ENCODE measurements around the gene SIX1. TPM values are rescaled to one million over a fixed set of nuclear protein-coding genes. Genes with fewer than 3 reads are reported as not detected.

The SIX1 gene
- polyA plus RNA-seq, 2 of the 4 experiments (the other 2 are of a cell fraction) = 4.4 to 7.2 TPM

GRCh38 chr14:60641742-60642269, 7.5 kb downstream of the SIX1 start:
- Histone ChIP-seq H3K4me2 (no peak overlapping the region), H3K4me3 (no peak overlapping the region), H3K9me3 (no peaks in the 10 kb centered on the region), H3K4me1 (peaks cover 8% of the 10 kb centered on the region; the same call in 1 of the 3 replicates), H3K27ac (no peak overlapping the region)
- TF ChIP-seq ESRRA (IDR thresholded peaks at IDR 0.05; ENCODE audit: borderline replicate concordance, low read length) = no peak
- no peak for TF ChIP-seq TP53 (CRISPR knock-in tag; IDR thresholded peaks at IDR 0.05)
- no peak for TF ChIP-seq CBX2 (IDR thresholded peaks at IDR 0.05; ENCODE audit: borderline replicate concordance, low read depth)
- no peak for TF ChIP-seq EHF (CRISPR knock-in tag; IDR thresholded peaks at IDR 0.05)
- TF ChIP-seq RARB (CRISPR knock-in tag; IDR thresholded peaks at IDR 0.05) = no peak
- TF ChIP-seq CTCF (IDR thresholded peaks at IDR 0.05) = no peak
- TF ChIP-seq NFE2L2 (conservative IDR thresholded peaks at IDR 0.05; ENCODE audit: low read length) = no peak
- TF ChIP-seq ATOH8 (CRISPR knock-in tag; IDR thresholded peaks at IDR 0.05; ENCODE audit: low read depth) = no peak
- TF ChIP-seq KDM5A (IDR thresholded peaks at IDR 0.05) = no peak
- no peak for TF ChIP-seq REST (IDR thresholded peaks at IDR 0.05)
- TF ChIP-seq SMC3 (IDR thresholded peaks at IDR 0.05) = no peak
- no peak for TF ChIP-seq CBX8 (IDR thresholded peaks at IDR 0.05)
- no peak for TF ChIP-seq RCOR1 (IDR thresholded peaks at IDR 0.05; ENCODE audit: low read depth, low read length)
- no peak for TF ChIP-seq ZSCAN20 (CRISPR knock-in tag; IDR thresholded peaks at IDR 0.05)
- no peak for TF ChIP-seq MYC (IDR thresholded peaks at IDR 0.05; ENCODE audit: borderline replicate concordance, low read length)
- TF ChIP-seq NPAS2 (CRISPR knock-in tag; IDR thresholded peaks at IDR 0.05; ENCODE audit: borderline replicate concordance) = no peak
- no peak for TF ChIP-seq FOXS1 (CRISPR knock-in tag; IDR thresholded peaks at IDR 0.05)
- TF ChIP-seq JUN (IDR thresholded peaks at IDR 0.05) = no peak
- no peak for TF ChIP-seq CHD4 (IDR thresholded peaks at IDR 0.05; ENCODE audit: borderline replicate concordance)
- ChIA-PET POLR2A (no interaction called here), CTCF (interaction anchor here (0.6 to 2.9 kb wide), 2 partner anchors 16 kb away, joined by 6 to 16 read pairs; no protein-coding TSS in a partner anchor)
- WGBS (ENCODE audit: missing lambda C conversion rate) = 93% methylated on average over 23 of the region's 25 CpGs
- DNase-seq (ENCODE audit: low read depth in 1 of 2, low spot score in 1 of 2) = no peak
- no peak for FAIRE-seq
- no peak for ATAC-seq

- no peak overlapping the region for H3K27ac ChIP-seq
- FAIRE-seq (no peak), ATAC-seq (no peak), DNase-seq (ENCODE audit: low read depth in 1 of 2, low spot score in 1 of 2) (no peak)
- H3K9me3 ChIP-seq = no peaks in the 10 kb centered on the region
- H3K4me2 ChIP-seq = no peak overlapping the region
- no peak for TF ChIP-seq KDM1A (IDR thresholded peaks at IDR 0.05; ENCODE audit: low read depth)
- TF ChIP-seq NR3C1 (IDR thresholded peaks at IDR 0.05) = no peak
- TF ChIP-seq BCL3 (IDR thresholded peaks at IDR 0.05) = no peak
- no peak for TF ChIP-seq SREBF2 (IDR thresholded peaks at IDR 0.05)
- no peak for TF ChIP-seq NFE2L2 (conservative IDR thresholded peaks at IDR 0.05; ENCODE audit: low read length)
- TF ChIP-seq FOSL2 (IDR thresholded peaks at IDR 0.05) = no peak
- no peak for TF ChIP-seq FOSL2 (CRISPR knock-in tag; IDR thresholded peaks at IDR 0.05)
- no peak for TF ChIP-seq TP53 (CRISPR knock-in tag; IDR thresholded peaks at IDR 0.05)
- TF ChIP-seq CHD2 (IDR thresholded peaks at IDR 0.05; ENCODE audit: low read length, partially characterized antibody) = no peak
- H3K4me3 ChIP-seq = no peak overlapping the region
- POLR2A ChIA-PET = no interaction called here
- CTCF ChIA-PET = interaction anchor here (0.6 to 2.9 kb wide), 2 partner anchors 16 to 527 kb away, joined by 5 to 16 read pairs; no protein-coding TSS in a partner anchor
- WGBS (ENCODE audit: missing lambda C conversion rate) = 93% methylated on average over 24 of the region's 24 CpGs
- peaks cover under 1% of the 10 kb centered on the region; the same call in 1 of the 3 replicates for H3K4me1 ChIP-seq
These were observed 8.2 kb downstream of the SIX1 start for GRCh38 chr14:60640859-60641741.

All from A549 (cell line).